ENCODE data around the gene PTPN9.

DNA sequence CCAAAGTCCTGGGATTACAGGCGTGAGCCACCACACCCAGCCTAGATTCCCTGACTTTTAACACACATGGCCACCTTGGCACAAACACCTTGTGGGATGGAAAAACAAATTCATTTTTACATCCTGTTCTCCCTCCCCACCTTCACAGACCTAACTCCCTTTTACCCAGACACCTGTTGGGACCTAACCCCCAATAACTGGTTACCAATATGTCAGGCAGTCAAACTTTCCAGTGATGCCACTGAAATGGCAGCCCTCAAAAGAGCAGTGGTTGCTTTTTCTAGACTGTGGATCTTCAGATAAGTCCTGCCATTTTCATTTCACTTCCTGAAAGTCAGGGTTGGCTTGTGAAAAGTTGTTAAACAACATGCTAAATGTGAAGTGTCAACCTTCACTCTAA lies 162.5 kb downstream of the PTPN9 start:
- TF ChIP-seq FOXM1 (IDR thresholded peaks at IDR 0.05; ENCODE audit: borderline replicate concordance) (no peak), CTBP1 (IDR thresholded peaks at IDR 0.05; ENCODE audit: borderline replicate concordance) (no peak), FOXA1 (IDR thresholded peaks at IDR 0.05) (no peak), SP1 (IDR thresholded peaks at IDR 0.05) (no peak), NFRKB (IDR thresholded peaks at IDR 0.05) (no peak), ELF4 (IDR thresholded peaks at IDR 0.05) (no peak), ZNF384 (IDR thresholded peaks at IDR 0.05) (no peak), L3MBTL2 (conservative IDR thresholded peaks at IDR 0.05) (no peak), FOXK2 (IDR thresholded peaks at IDR 0.05) (no peak), SUZ12 (IDR thresholded peaks at IDR 0.05) (no peak), BHLHE40 (IDR thresholded peaks at IDR 0.05; ENCODE audit: borderline replicate concordance) (no peak), TARDBP (IDR thresholded peaks at IDR 0.05) (no peak), HDGF (IDR thresholded peaks at IDR 0.05; ENCODE audit: borderline replicate concordance) (no peak), PKNOX1 (IDR thresholded peaks at IDR 0.05) (no peak)

All from HEK293T (cell line).